Stimulated activated CD8-positive, alpha-beta memory T cell treated with anti-CD3 and anti-CD28 coated beads, Interleukin-15, amount 100 ng/mL, for 1 hour (primary cell): Measurements from ENCODE around the gene CYP20A1.
"Not testable (repeated sequence)": the region's sequence is repeated elsewhere in the genome, so short reads cannot be mapped to it uniquely, and the experiment has no call there.

Experiments used
- DNase-seq: peaks from one replicate; pipeline ENCODE4 v3.0.0-alpha.2; 2020; ENCODE audit warnings: low read depth

The CYP20A1 gene, protein sequence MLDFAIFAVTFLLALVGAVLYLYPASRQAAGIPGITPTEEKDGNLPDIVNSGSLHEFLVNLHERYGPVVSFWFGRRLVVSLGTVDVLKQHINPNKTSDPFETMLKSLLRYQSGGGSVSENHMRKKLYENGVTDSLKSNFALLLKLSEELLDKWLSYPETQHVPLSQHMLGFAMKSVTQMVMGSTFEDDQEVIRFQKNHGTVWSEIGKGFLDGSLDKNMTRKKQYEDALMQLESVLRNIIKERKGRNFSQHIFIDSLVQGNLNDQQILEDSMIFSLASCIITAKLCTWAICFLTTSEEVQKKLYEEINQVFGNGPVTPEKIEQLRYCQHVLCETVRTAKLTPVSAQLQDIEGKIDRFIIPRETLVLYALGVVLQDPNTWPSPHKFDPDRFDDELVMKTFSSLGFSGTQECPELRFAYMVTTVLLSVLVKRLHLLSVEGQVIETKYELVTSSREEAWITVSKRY

DNA sequence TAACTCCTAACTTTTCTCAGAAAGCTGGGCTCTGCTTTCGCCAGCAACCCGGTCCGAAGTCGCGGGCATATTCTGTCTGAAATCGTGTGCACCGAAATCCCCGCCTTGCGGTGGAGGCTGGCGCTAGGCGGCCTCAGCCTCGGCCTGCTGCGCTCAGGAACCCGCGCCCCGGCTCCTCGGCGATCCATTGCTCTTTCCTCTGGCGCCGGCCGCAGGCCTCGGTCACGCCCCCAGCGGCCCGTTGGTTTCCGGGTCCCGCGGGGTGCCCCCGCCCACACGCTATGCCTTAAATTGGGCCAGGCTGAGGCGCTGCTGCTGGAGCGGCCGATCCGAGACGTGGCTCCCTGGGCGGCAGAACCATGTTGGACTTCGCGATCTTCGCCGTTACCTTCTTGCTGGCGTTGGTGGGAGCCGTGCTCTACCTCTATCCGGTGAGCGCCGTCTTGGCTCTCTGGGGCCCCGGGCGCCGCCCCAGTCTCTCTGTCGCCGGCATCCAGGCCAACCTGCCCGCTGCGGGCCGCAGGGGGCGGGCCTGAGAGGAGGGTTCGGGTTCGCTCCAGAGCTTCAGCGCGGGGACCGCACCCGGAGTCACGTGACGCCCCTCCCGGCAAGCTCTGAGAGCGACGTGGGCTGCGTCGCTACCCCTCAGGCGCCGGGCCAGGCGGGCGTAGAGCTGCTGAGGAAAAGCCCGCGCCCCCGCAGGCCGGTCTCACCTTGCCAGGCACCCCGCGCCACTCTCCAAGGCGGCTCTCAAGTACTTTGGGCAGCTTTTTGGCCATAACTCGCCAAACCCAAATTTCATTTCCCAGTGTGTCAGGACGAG, at the start of gene CYP20A1:
Gene CYP20A1 (plus strand): TSS at position 315 of the 823 bp plus-strand sequence. CDS start 45 bp downstream, at position 360.
- peak; percentile 91 for DNase-seq

DNA sequence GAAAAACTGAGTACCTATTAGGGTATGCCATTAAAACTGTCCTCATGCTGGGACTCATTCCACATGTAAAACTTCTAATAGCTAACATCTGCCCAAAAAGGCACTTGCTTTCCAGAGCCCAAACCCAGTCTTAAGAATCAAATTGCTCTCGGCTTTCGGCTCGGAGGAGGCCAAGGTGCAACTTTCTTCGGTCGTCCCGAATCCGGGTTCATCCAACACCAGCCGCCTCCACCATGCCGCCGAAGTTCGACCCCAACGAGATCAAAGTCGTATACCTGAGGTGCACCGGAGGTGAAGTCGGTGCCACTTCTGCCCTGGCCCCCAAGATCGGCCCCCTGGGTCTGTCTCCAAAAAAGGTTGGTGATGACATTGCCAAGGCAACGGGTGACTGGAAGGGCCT, 48.3 kb upstream of the CYP20A1 start:
- not testable (repeated sequence) for DNase-seq

DNA sequence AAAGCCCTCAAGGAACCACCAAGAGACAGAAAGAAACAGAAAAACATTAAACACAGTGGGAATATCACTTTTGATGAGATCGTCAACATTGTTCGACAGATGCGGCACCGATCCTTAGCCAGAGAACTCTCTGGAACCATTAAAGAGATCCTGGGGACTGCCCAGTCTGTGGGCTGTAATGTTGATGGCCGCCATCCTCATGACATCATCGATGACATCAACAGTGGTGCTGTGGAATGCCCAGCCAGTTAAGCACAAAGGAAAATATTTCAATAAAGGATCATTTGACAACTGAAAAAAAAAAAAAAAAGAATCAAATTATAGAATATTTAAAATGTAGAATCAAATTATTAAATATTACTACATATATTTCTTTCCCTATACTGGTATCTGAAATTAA, 47.8 kb upstream of the CYP20A1 start:
- DNase-seq = not testable (repeated sequence)

DNA sequence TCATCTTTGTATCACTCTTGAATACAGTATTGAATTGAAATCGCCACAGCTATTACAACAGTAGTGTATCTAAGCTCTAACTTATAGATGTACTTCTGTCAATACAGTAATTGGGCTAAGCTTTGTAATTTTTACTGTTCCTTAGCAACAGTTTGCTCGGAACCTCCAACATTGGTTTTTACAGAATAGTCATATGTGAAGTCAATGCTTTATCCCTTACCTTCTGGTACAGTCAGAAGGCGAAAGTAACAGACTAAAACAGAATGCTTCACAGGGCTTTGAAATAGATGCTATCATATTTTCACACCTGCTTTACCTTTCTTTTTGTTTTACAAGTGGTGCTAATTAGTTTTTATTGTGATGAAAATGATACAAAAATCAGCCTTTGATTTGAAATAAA, 46.9 kb upstream of the CYP20A1 start:
- no peak for DNase-seq

DNA sequence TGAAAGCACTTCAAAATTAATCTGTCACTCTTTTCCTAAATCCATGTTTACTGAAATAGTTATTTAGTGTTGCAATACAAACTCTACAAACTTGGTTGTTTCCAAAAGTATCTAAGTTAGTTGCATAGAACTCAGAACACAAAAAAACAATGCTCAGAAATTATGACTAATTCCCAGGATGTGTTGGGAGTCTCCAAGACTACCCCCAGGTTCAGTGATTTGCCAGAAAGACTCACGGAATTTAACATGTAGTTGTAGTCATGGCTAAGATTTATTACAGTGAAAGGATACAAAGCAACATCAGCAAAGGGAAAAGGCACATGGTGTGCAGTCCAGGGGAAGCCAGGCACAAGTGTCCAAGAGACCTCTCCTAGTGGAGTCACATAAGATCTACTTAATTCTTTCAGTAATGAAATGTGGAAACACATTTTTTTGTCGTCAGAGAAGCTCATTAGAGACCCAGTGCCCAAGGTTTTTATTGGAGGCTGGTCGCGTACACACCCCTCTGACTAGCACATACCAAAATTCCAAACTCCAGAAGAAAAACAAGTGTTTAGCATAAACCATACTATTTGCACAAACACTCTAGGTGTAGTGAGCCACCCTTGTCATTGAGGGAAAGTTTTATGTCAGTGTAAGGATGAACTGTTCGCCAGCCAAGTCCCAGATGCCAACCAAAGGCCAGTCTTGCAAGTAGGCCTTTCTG, 43.3 kb upstream of the CYP20A1 start:
- DNase-seq = no peak

DNA sequence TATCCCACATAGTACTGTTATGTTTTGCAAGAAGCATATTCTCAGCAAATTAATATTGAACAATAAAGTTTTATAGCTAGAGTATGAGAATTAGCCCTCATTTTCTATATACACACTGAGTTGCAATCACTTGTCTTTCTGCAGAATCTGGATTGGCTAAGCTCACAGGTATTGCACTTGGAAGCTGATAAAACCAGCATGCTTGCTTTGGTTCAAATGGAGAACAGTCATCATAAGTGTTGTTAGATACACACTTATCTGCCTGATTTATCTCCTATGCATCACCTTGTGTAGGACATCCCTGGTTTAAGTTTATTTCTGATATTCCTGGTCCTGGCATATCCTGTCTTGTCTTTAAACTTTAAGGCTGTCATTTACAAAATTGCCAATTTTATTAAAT, 38.0 kb upstream of the CYP20A1 start:
- DNase-seq = no peak

DNA sequence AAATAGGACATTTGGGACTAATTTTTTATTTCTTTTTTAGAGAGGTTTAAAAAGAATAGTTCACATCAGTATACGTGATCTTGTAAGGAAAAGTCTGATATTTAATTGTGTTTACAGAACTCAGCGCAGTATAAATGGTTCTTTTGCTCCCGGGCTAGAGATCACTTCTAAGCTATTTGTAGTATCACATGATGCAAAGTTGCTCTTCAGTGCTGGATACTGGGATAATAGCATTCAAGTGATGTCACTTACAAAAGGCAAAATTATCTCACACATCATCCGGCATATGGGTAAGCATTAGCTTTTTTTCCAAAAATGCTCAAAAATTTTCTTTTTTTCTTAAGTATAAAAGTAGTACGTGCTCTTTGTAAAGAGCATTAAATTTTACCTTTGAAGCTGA, 37.4 kb upstream of the CYP20A1 start:
- no peak for DNase-seq

DNA sequence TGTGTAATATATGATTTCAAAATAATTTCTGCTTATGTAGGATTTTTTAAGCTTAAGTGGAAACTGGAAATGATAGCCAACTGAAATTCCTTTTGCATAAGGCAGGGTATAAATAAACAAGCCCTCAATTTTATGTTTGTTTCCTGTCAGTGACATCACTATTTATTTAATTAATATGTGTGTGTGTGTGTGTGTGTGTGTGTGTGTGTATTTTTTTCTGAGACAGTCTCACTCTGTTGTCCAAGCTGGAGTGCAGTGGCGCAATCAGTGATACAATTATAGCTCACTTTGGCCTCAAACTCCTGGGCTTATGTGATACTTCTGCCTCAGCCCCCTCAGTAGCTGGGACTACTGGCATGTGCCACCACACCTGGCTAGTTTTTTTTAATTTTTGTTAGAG, 29.3 kb upstream of the CYP20A1 start:
- DNase-seq = no peak

DNA sequence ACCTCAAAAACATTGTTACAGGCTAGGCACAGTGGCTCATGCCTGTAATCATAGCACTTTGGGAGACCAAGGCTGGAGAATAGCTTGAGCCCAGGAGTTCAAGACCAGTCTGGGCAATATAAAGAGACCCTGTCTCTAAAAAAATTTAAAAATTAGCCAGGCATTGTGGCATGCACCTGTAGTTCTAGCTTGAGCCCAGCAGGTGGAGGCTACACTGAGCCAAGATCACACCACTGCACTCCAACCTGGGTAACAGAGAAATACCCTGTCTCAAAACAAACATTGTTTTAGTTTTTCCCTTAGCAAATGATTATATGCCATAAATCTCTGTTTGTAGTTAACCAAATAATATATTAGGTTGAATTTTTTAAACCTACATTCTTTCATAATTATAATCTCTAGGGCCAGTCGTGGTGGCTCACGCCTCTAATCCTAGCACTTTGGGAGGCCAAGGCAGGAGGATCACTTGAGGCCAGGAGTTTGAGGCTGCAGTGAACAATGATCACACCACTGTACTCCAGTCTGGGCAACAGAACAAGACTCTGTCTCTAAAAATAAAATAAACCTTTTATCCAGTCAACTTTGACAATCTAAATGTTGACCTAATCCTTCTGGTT, 13.3 kb upstream of the CYP20A1 start:
- DNase-seq = peak; percentile 2

DNA sequence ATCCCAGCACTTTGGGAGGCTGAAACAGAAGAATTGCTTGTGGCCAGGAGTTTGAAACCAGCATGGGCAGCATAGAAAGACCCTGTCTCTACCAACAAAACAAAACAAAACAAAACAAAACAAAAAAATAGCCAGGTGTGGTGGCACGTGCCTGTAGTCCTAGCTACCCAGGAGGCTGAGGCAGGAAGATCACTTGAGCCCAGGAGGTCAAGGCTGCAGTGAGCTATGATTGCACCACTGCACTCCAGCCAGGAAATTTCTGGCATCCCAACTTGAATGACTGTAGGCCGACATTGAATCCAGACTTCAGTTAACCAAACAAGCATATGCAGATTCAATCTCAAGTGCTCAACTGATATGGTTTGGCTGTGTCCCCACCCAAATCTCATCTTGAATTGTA, 9.1 kb upstream of the CYP20A1 start:
- DNase-seq = not testable (repeated sequence)

DNA sequence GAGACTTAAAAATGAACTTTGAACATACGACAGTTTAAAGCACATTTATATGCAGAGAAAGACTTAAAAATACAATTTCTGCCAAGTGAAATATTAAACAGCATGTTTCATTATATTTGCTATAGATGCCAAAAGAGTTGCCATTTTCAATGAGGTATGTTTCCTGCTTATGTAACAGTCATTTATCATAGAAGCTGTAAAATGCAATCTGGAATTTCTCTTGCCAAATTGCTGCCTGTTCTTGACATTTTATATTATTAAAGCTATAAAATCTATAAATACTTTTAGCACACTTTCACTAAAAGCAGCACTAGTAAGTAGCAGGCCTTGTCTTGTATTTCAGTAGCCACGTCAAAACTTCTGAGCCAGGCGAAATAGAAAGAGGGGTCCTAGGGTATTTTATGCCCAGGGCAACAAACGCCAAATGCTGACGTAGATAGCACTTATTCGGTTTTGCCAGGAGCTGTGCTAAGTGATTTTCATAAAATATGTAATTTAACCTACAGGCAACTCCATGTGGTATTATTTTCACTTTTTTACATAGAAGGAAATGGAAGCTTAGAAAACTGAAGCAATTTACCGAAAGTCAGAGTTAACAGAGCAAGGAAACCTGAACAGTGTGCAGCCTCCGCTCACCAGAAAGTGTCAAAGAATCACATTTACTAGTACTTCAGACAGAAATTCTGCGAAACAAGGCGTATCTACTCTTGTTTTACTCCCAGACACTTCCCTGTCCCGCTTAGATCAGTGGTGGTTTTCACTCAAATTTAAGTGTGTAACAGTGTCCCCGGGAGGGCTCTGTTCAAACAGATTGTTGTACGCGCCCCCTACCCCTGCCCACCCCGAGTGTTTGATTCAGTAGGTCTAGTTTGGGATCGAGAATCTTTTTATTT, 1.2 kb upstream of the CYP20A1 start:
- no peak for DNase-seq

DNA sequence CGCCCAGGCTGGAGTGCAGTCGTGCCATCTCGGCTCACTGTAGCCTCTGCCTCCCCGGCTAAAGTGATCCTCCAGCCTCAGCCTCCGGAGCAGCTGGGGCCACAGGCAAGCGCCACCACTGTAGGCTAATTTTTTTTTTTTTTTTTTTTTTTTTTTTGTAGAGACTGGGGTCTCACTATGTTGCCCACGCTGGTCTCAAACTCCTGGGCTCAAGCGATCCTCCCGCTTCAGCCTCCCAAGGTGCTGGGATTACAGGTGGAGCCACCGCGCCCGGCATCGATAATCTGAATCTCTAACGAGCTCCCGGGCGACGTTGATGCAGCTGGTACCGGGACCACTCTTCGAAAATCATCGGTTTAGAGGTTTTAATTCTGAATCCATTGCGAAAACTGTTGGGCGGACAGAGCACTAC, 520 bp upstream of the CYP20A1 start:
- DNase-seq = no peak

DNA sequence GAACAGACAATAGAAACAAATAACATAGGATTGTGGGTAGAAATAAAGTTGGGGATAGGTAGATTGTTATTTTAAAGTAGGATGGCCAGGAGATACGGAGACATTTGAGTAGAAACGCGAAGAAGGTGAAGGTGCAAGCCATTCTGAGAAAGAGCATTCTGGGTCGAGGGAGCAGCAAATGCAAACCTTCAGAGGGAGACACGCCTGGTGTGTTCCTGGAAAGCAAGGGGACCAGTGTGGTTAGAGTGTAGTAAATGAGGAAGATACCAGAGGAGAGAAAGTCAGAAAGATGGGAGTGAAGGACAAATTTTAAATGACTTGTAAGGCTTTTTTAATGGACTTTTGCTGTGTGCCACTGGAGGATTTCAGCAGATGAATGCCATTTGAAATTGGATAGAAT, 1.7 kb downstream of the CYP20A1 start:
- no peak for DNase-seq

DNA sequence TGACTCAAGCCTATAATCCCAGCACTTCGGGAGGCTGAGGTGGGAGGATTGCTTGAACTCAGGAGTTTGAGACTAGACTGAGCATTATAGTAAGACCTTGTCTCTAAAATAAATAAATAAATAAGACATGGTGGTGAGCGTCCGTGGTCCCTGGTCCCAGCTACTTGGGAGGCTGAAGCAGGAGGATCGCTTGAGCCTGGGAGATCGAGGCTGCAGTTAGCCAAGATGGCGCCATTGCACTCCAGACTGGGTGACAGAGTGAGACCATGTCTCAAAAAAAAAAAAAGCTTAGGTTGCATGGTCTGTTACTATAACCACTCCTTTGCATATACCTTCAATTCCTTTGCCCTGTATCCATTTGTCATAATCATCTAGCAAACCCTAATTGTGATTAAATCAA, 3.7 kb downstream of the CYP20A1 start:
- DNase-seq = no peak

DNA sequence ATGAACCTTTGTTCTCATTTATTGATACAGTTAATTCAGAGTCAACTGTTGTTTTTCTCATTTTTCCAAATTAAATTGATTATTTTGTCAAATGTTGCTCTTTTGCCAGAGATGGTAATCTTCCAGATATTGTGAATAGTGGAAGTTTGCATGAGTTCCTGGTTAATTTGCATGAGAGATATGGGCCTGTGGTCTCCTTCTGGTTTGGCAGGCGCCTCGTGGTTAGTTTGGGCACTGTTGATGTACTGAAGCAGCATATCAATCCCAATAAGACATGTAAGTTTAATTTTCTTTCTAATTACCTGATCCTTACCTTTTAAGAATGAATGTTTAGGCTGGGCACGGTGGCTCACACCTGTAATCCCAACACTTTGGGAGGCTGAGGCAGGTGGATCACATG, 7.8 kb downstream of the CYP20A1 start:
- DNase-seq = no peak

DNA sequence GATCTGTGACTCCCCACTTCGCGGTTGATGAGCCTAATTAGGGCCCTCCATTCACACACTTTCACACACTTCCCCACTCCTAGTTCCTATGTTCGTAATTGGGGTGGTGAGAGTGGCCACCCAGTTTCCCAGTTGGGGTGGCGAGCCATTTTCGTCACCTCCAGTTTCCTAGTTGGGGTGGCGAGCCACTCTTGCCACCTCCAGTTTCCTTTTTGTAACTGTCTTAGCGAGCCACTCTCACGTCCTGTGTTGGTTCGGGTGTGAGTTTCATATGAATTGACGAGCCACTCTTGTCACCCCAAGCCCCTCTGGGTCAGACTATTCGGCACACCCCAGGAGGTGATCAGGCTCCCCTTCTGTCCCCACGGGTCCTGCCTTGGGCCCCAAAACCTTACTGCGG, 14.0 kb downstream of the CYP20A1 start:
- DNase-seq = no peak

DNA sequence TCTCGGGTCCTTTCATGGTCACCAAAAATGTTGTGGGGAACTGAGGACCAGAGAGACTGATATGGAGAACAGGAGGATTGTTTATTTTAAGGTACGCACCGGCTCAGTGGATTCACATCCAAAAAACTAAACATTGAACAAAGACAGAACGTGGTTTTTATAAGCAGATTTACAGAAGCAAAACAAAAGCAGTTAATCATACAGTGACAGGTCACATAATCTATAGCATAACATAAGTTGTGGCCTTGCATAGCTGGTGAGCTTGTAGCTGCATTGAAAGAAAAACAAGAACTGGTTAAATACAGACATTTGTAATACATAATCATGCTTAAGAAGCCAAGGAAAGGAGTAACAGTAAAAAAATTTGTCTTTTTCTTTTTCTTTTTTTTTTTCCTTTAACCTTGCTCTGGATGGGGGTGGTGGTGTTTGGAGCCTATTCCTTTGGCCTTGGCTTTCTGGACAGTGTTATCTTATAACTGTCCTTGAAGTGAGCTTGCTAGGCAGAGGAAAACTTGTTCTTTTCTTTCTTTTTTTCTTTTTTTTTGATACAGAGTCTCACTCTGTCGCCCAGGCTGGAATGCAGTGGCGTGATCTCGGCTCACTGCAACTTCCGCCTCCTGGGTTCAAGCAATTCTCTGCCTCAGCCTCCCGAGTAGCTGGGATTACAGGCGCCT, 14.7 kb downstream of the CYP20A1 start:
- not testable (repeated sequence) for DNase-seq

DNA sequence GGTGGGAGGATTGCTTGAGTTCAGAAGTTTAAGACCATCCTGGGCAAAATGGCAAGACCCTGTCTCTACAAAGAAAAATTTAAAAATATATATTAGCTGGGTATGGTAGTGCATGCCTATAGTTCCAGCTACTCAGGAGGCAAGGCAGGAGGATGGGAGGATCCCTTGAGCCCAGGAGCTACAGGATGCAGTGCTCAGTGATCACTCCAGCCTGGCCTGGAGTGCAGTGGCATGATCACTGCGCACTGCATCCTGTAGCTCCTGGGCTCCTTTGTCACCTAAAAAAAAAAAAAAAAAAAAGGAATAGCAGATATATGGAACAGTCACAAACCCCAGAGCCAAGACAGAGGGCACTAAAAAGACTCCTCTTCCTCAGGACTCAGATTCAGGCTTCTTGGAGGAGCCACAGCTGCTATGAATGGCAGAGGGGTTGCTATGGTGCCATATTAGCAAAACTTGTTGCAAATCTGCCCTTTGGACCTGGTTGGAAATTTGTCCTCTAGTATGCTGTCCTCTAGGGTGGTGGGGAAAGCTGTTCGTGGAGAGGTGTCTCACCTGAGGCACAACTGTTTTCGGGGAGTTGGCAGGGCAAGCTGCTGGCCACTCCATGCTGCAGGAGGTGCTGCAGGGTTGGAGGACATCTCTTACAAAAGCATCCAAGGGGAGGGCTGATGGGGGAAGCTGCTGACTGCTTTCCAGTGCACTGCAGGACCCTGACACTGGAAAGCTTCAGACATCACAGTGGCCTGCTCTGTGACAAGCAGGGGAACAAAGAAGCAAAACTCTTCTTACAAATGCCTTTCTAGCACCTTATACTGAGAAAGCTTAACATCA, 22.7 kb downstream of the CYP20A1 start:
- no peak for DNase-seq

DNA sequence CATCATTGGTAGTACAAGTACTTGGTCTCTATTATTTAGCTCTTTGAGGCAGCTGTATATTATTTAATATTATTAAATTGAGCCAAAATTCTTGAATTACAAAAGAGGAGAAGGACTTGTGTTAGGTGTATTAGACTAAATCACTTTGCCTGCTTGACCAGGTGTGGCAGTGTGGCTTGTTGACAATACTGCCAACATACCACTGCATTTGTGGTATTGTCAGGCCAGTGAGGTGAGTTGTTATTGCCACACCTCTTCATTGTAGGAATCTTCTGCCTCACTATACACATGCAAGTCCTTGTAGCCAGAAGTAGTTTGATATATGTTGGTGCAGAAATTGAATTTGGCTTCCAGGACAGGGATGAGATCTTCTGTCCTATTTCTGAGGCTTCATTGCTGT, 40.5 kb downstream of the CYP20A1 start:
- DNase-seq = no peak
